ENCODE measurements around the gene RALGAPA2. TPM values are rescaled to one million over a fixed set of nuclear protein-coding genes. Genes with fewer than 3 reads are reported as not detected.

Gene RALGAPA2
- total and polyA plus RNA-seq, 2 of the 13 experiments (the other 11 are each of a cell fraction or from before 2014, with no cell fraction given) = 13.8 to 17.7 TPM

GRCh38 chr20:20712474-20713243 lies at the start of gene RALGAPA2 (continued):
- TF ChIP-seq THRA (CRISPR knock-in tag; IDR thresholded peaks at IDR 0.05; ENCODE audit: borderline replicate concordance) = peak; percentile 92
- TF ChIP-seq, protein P1, sequence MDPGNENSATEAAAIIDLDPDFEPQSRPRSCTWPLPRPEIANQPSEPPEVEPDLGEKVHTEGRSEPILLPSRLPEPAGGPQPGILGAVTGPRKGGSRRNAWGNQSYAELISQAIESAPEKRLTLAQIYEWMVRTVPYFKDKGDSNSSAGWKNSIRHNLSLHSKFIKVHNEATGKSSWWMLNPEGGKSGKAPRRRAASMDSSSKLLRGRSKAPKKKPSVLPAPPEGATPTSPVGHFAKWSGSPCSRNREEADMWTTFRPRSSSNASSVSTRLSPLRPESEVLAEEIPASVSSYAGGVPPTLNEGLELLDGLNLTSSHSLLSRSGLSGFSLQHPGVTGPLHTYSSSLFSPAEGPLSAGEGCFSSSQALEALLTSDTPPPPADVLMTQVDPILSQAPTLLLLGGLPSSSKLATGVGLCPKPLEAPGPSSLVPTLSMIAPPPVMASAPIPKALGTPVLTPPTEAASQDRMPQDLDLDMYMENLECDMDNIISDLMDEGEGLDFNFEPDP (CRISPR knock-in tag; conservative IDR thresholded peaks at IDR 0.05) = no peak
- TF ChIP-seq ZNF274 (CRISPR knock-in tag; IDR thresholded peaks at IDR 0.05) = no peak
- no peak for TF ChIP-seq CERS6 (CRISPR knock-in tag; IDR thresholded peaks at IDR 0.05)
- TF ChIP-seq ARID3A (IDR thresholded peaks at IDR 0.05; ENCODE audit: low read depth, low read length) = peak; percentile 60
- TF ChIP-seq MLLT10 (CRISPR knock-in tag; IDR thresholded peaks at IDR 0.05) = no peak
- no peak for TF ChIP-seq PCBP2 (optimal IDR thresholded peaks at IDR 0.05; ENCODE audit: low read depth, low read length, poor library complexity, severe bottlenecking)
- TF ChIP-seq KAT2B (IDR thresholded peaks at IDR 0.05; ENCODE audit: borderline replicate concordance, low read depth, low read length) = no peak
- TF ChIP-seq ZNF530 (CRISPR knock-in tag; IDR thresholded peaks at IDR 0.05; ENCODE audit: low read depth) = no peak
- peak; percentile 96 for TF ChIP-seq TBX2 (CRISPR knock-in tag; IDR thresholded peaks at IDR 0.05; ENCODE audit: borderline replicate concordance)
- no peak; the same call in 1 of the 2 replicates for TF ChIP-seq CCDC6 (CRISPR knock-in tag; IDR thresholded peaks at IDR 0.05)
- no peak; the same call in 1 of the 2 replicates for TF ChIP-seq GTF3A (CRISPR knock-in tag; conservative IDR thresholded peaks at IDR 0.05)
- TF ChIP-seq MIER3 (CRISPR knock-in tag; IDR thresholded peaks at IDR 0.05; ENCODE audit: borderline replicate concordance) = peak; percentile 94
- peak; percentile 97 for TF ChIP-seq PCBP1 (IDR thresholded peaks at IDR 0.05; ENCODE audit: borderline replicate concordance, low read depth, low read length)
- TF ChIP-seq FOSL1 (CRISPR knock-in tag; IDR thresholded peaks at IDR 0.05; ENCODE audit: borderline replicate concordance) = no peak
- peak; percentile 80 for TF ChIP-seq HDAC1 (CRISPR knock-in tag; IDR thresholded peaks at IDR 0.05)
- peak; percentile 88 for TF ChIP-seq MIXL1 (CRISPR knock-in tag; IDR thresholded peaks at IDR 0.05)
- peak; percentile 80 for TF ChIP-seq USF2 (IDR thresholded peaks at IDR 0.05; ENCODE audit: low read depth, low read length)
- peak; percentile 86 for TF ChIP-seq USF2 (CRISPR knock-in tag; IDR thresholded peaks at IDR 0.05; ENCODE audit: borderline replicate concordance)
- TF ChIP-seq MTERF4 (CRISPR knock-in tag; IDR thresholded peaks at IDR 0.05) = no peak

Data from HepG2 (cell line).